Ramos (cell line): ENCODE measurements around the gene CATSPERD.
"Not testable (repeated sequence)": the region's sequence is repeated elsewhere in the genome, so short reads cannot be mapped to it uniquely, and the experiment has no call there.

Source experiments
- in situ Hi-C: fragments of 300-500 bp; cut with MboI; formaldehyde crosslinking; loops from one replicate; pipeline ENCODE4 v1.14.3; 2022; ENCODE audit warnings: low sequenced_read_pairs; ENCODE audit not compliant: unreplicated experiment

CATSPERD gene

GRCh38 chr19:5683177-5683886 lies 37.1 kb upstream of the CATSPERD start:
- in situ Hi-C loops: loop anchor here (5.0 kb wide), 1 partner anchor 109 kb away; the partner anchor contains the start of gene DUS3L

- in situ Hi-C loops: loop anchor here (5.0 kb wide), 1 partner anchor 107 kb away; the partner anchor contains the start of gene DUS3L
Measured at GRCh38 chr19:5684694-5685430, 35.6 kb upstream of the CATSPERD start.

GRCh38 chr19:5686326-5686646 lies 34.2 kb upstream of the CATSPERD start:
- in situ Hi-C loops: no loop called here

- in situ Hi-C loops: no loop called here
Measured at GRCh38 chr19:5686647-5687359, 33.6 kb upstream of the CATSPERD start.

DNA sequence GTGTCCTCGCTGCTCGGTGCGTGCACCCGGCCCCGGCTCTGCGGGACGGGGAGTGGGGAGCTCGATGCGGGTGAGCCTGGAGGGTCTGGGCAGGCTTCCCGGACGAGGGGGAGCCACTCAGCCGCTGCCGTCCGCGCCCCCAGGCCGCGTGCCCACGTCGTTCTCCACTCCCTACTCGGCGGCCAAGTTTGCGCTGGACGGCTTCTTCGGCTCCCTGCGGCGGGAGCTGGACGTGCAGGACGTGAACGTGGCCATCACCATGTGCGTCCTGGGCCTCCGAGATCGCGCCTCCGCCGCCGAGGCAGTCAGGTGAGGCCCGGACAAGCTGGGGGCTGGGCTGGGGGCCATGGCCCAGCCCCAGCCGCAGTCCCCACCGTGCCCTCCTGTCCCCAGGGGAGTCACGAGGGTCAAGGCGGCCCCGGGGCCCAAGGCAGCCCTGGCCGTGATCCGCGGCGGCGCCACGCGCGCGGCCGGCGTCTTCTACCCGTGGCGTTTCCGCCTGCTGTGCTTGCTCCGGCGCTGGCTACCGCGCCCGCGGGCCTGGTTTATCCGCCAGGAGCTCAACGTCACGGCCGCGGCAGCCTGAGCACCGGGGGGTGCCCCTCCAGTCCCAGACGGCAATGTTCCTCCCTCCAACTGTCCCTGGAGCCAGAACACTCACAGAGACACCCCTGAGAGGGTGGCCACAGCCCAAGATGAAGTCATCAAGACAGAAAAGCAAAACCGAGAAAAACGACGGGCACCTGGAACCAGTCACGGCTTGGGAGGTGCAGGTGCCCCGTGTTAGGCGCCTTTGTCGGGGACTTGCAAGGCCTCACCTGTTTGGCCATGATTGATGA lies 32.9 kb upstream of the CATSPERD start:
- in situ Hi-C loops: no loop called here

DNA sequence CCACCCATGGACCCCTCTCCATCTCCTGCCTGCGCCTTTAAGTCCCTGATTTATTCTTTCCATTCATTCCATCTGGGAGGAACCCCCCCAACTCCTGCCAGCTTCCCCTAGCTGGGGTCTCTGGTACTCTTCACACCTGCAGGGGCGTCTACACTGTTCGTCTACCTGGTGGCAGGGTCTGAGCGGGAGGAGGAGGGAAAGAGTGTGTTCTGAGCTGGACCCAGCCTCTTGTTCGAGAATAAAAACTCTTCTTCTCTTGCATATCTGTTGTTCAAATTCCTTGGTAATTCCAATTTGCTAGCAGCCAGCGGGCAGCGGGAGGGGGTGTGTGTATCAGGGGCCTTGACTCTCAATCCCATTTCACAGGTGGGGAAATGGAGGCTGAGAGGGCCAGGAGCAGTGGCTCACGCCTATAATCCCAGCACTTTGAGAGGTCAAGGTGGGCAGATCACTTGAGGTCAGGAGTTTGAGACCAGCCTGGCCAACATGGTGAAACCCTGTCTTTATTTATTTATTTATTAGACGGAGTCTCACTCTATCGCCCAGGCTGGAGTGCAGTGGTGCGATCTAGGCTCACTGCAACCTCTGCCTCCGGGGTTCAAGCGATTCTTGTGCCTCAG lies 32.1 kb upstream of the CATSPERD start:
- in situ Hi-C loops: not testable (repeated sequence)

DNA sequence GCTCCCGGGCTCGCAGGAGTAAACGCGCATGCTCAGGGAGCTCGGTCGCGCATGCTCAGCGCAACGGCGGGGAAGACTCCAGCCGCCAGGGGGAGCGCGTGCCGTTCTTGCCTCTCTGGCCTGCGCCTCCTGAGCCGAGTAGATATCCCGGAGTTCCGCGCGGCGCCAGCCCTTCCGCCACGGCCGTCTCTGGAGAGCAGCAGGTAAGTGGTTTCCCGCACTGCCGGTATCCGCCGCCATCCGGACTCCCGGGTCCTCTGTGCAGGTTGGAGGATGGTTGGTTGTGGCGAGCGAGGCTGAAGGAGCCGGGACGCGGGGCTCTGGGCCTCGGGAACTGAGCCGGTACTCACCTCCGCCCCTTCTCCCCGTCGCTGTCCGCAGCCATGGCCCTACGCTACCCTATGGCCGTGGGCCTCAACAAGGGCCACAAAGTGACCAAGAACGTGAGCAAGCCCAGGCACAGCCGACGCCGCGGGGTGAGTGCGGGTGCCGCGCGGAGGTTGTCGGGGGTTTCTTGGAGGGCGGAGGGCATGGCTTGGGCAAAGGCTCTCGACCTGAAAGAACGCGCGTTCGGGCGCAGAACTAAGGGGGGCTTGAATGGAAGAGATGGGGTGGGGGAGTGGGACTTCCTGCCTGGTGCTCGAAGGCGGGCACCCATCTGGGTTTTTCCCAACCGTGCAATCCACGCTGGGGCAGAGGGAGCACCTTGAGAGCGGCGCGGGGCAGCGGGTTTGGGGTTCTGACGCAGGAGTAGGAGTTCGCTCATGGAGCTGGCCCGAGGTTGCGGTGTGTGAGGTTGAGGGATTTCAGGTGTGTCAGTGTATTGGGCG lies 30.1 kb upstream of the CATSPERD start, which contains the start of gene RPL36:
RPL36 (plus strand) TSS at position 171 of the 830 bp plus-strand sequence; CDS start at position 384, 213 bp downstream.
- in situ Hi-C loops: no loop called here

DNA sequence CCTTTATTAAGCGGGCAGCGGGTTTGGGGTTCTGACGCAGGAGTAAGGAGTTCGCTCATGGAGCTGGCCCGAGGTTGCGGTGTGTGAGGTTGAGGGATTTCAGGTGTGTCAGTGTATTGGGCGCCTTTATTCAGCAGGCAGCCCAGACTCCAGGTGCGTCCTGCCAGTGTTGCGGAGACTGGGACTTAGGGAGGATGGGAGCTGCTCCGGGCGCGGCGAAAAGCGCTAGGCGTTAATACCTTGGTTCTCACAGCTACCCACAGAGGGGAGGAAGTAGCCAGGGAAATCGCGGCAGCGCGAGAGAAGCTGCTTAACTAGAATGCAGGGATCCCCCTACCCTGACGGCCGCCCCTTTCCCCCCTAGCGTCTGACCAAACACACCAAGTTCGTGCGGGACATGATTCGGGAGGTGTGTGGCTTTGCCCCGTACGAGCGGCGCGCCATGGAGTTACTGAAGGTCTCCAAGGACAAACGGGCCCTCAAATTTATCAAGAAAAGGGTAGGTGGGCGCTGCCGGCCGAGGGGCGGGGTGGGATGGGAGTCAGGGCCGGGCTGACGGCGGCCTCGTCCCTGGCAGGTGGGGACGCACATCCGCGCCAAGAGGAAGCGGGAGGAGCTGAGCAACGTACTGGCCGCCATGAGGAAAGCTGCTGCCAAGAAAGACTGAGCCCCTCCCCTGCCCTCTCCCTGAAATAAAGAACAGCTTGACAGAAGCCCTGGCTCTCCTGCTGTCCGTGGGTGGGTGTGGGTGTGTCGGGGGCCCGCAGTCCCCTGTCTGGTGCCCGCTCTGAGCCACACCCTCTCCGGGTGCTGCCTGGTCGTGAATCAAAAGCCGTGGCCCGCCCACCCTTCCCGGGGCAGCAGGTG lies 29.2 kb upstream of the CATSPERD start:
- in situ Hi-C loops: no loop called here

- in situ Hi-C loops: no loop called here
Measured at GRCh38 chr19:5691822-5692722, 28.4 kb upstream of the CATSPERD start.

- in situ Hi-C loops: no loop called here
Measured at GRCh38 chr19:5692723-5693194, 27.7 kb upstream of the CATSPERD start.

GRCh38 chr19:5693195-5694166 lies 27.0 kb upstream of the CATSPERD start:
- in situ Hi-C loops: no loop called here

- in situ Hi-C loops: no loop called here
Measured at GRCh38 chr19:5694167-5694955, 26.1 kb upstream of the CATSPERD start.

DNA sequence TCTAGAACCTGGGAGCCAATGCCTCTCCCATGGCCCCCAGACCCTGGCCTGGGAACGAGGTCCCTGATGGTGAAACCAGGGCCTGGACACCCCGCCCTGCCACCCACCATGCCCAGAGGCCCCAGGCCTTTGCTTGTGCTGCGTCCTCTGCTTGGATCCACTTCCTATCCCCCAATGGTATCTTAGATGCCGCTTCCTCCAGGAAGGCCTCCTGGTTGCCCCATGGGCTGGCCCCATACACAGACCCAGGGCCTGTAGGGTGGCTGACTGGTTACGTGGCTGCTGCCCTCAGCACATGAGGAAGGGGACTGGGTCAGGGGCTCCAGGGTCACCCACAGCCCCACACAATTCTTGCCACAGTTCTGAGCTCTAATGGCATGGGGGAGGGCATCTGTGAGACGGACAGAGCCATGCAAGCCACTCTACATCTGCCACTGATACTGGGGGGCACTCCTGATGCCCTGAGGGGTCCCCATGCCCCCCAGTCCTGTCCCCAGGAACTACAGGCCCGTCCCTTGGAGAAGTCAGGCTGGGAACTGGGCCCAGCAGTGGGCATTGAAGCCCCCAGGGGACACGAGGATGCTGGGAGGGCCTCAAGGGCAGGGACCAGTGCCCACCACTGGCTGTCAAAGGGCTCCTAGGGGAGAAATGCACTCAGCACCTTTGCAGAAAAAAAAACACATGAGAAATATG lies 25.3 kb upstream of the CATSPERD start:
- in situ Hi-C loops: no loop called here

- in situ Hi-C loops: no loop called here
Measured at GRCh38 chr19:5695649-5696195, 24.7 kb upstream of the CATSPERD start.
